ENCODE measurements around the gene ARID5B.
A peak's percentile ranks its signal among the peaks of the same experiment; 100 is the strongest.

ARID5B gene

GRCh38 chr10:62092301-62093030 lies 191.0 kb downstream of the ARID5B start:
- no peak overlapping the region for H3K27ac ChIP-seq
- TF ChIP-seq ZFX (IDR thresholded peaks at IDR 0.05; ENCODE audit: borderline replicate concordance): no peak
- TF ChIP-seq, protein P1, sequence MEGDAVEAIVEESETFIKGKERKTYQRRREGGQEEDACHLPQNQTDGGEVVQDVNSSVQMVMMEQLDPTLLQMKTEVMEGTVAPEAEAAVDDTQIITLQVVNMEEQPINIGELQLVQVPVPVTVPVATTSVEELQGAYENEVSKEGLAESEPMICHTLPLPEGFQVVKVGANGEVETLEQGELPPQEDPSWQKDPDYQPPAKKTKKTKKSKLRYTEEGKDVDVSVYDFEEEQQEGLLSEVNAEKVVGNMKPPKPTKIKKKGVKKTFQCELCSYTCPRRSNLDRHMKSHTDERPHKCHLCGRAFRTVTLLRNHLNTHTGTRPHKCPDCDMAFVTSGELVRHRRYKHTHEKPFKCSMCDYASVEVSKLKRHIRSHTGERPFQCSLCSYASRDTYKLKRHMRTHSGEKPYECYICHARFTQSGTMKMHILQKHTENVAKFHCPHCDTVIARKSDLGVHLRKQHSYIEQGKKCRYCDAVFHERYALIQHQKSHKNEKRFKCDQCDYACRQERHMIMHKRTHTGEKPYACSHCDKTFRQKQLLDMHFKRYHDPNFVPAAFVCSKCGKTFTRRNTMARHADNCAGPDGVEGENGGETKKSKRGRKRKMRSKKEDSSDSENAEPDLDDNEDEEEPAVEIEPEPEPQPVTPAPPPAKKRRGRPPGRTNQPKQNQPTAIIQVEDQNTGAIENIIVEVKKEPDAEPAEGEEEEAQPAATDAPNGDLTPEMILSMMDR (IDR thresholded peaks at IDR 0.05): no peak

GRCh38 chr10:62093863-62094291 lies 192.4 kb downstream of the ARID5B start:
- no peak overlapping the region for H3K27ac ChIP-seq
- TF ChIP-seq ZFX (IDR thresholded peaks at IDR 0.05; ENCODE audit: borderline replicate concordance): no peak
- TF ChIP-seq, protein P1 (IDR thresholded peaks at IDR 0.05): no peak

- H3K27ac ChIP-seq: peak overlapping the region; percentile 17; the same call in 1 of the 2 replicates
- TF ChIP-seq, protein P1 (IDR thresholded peaks at IDR 0.05): no peak
These were observed 194.0 kb downstream of the ARID5B start for GRCh38 chr10:62095181-62096122.

- H3K27ac ChIP-seq: no peak overlapping the region
- no peak for TF ChIP-seq ZFX (IDR thresholded peaks at IDR 0.05; ENCODE audit: borderline replicate concordance)
- TF ChIP-seq, protein P1 (IDR thresholded peaks at IDR 0.05): no peak
These were observed 194.9 kb downstream of the ARID5B start for GRCh38 chr10:62096256-62096933.

DNA sequence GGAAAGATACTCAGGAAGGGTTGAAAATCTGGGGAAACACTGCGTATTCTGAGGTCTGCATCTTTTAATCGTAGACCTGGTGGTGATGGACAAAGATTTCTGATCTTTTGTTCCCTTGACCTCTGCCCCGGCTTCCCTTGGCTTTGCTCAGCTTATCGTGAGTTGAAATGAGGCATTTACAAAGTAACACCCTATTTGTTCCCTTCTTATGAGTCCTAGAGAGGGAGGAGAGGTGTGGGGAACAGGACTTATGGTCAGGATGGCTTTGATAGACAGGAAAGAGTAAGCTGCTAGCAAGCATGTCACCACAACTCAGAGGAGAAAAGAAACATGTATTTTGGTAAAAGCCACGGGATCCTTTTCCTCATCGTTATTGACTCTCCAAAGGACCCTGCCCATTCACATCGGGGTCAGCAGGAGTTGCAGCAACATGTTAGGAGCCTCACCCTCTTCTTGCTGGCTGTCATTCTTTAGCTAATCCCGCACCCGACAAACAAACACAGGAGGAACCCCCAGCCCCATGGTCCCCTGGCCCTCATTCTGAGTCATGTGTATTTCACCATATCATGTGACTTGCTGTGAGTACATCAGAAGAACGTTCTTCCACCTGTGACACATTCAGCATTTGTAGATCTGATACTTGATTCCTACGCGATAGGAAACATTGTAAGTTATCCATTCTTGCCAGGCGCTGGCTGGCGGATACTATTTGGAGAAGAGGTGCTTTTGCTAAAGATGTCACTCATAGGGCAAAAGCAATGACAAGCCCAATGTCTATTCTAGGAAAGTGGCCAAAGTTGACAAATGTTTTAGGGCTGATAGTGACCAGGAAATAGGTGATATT lies 197.0 kb downstream of the ARID5B start:
- H3K27ac ChIP-seq: peak overlapping the region; percentile 25; the same call in 1 of the 2 replicates
- no peak for TF ChIP-seq ZFX (IDR thresholded peaks at IDR 0.05; ENCODE audit: borderline replicate concordance)
- TF ChIP-seq, protein P1 (IDR thresholded peaks at IDR 0.05): no peak

GRCh38 chr10:62099299-62099698 lies 197.8 kb downstream of the ARID5B start:
- H3K27ac ChIP-seq: peak overlapping the region; percentile 25; the same call in 1 of the 2 replicates
- TF ChIP-seq, protein P1 (IDR thresholded peaks at IDR 0.05): no peak
- TF ChIP-seq ZFX (IDR thresholded peaks at IDR 0.05; ENCODE audit: borderline replicate concordance): no peak
